ENCODE data around the gene A2M. TPM values are rescaled to one million over a fixed set of nuclear protein-coding genes. Genes with fewer than 3 reads are reported as not detected.

Gene A2M
- total and polyA plus RNA-seq, 2 donors (not counting 3 experiments of a cell fraction or from before 2014, with no cell fraction given), result 11.5 to 16.9 TPM

DNA sequence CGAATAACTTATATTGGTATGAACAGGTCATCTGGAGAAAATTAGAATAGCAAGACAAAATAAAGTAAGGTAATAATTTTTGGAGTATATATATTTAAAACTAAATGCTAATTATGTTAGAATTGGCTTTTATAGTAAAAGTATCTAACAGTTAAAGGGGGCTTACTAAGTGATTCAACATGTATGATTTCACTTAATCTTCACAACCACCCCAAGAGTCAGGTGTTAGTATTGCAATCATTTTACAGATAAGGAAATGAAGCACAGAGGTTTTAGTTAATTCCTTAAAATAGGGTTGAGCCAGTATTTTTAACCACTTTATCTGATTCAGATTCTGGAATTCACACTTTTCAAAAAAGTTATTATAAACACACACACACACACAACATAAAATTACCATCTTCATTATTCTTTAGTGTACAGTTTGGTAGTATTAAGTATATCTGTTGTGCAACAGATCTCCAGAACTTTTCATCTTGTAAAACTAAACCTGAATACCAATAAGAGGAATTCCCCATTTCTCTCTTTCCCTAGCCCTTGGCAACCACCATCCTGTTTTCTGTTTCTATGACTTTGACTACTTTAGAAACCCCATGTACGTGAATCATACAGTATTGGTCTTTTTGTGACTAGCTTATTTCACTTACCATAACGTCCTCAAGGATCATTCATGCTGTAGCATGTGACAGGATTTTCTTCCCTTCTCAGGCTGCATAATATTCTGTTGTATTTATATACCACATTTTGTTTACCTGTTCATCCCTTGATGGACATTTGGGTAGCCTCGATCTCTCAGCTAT lies 12.5 kb downstream of the A2M start:
- POLR2A ChIA-PET, result no interaction called here
- H3K9me3 ChIP-seq (replicated peaks; ENCODE audit: control insufficient read depth, insufficient read depth, low read length), result no peaks in the 10 kb centered on the region
- H3K4me1 ChIP-seq (ENCODE audit: control insufficient read depth, extremely low read depth, insufficient read depth, low read length), result no peaks in the 10 kb centered on the region
- H3K4me3 ChIP-seq (replicated peaks in 1 of 3; ENCODE audit: insufficient read depth in 1 of 3, low read depth in 1 of 3, low read length in 3 of 3), result no peak overlapping the region
- H2AFZ ChIP-seq (ENCODE audit: low read depth, low read length), result no peak overlapping the region
- TF ChIP-seq GATA2 (IDR thresholded peaks at IDR 0.05; ENCODE audit: insufficient read depth, insufficient read length, low read depth, low read length) (no peak), MYC (IDR thresholded peaks at IDR 0.05; ENCODE audit: low read depth, low read length) (no peak), EZH2 (IDR thresholded peaks at IDR 0.05; ENCODE audit: borderline replicate concordance, low read depth, low read length, severe bottlenecking) (no peak), JUN (IDR thresholded peaks at IDR 0.05; ENCODE audit: borderline replicate concordance, insufficient read depth, insufficient read length, low read depth) (no peak)
- TF ChIP-seq, protein P1, sequence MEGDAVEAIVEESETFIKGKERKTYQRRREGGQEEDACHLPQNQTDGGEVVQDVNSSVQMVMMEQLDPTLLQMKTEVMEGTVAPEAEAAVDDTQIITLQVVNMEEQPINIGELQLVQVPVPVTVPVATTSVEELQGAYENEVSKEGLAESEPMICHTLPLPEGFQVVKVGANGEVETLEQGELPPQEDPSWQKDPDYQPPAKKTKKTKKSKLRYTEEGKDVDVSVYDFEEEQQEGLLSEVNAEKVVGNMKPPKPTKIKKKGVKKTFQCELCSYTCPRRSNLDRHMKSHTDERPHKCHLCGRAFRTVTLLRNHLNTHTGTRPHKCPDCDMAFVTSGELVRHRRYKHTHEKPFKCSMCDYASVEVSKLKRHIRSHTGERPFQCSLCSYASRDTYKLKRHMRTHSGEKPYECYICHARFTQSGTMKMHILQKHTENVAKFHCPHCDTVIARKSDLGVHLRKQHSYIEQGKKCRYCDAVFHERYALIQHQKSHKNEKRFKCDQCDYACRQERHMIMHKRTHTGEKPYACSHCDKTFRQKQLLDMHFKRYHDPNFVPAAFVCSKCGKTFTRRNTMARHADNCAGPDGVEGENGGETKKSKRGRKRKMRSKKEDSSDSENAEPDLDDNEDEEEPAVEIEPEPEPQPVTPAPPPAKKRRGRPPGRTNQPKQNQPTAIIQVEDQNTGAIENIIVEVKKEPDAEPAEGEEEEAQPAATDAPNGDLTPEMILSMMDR (IDR thresholded peaks at IDR 0.05; ENCODE audit: extremely low read depth in 1 of 2, insufficient read depth in 1 of 2, low read depth in 1 of 2, low read length in 2 of 2), result no peak
- H3K79me2 ChIP-seq (ENCODE audit: control insufficient read depth, insufficient read depth, low read length), result no peaks in the 10 kb centered on the region
- H3K9me1 ChIP-seq (replicated peaks; ENCODE audit: control insufficient read depth, extremely low read depth, insufficient read depth, low read length), result no peaks in the 10 kb centered on the region
- H3K9ac ChIP-seq (replicated peaks; ENCODE audit: extremely low read depth, insufficient read depth, low read length), result no peak overlapping the region
- H3K36me3 ChIP-seq (ENCODE audit: control insufficient read depth in 2 of 2, extremely low read depth in 1 of 2, insufficient read depth in 2 of 2, low read length in 2 of 2), result no peaks in the 10 kb centered on the region
- no peaks in the 10 kb centered on the region for H4K20me1 ChIP-seq (replicated peaks; ENCODE audit: control insufficient read depth, extremely low read depth, insufficient read depth, low read length)
- CTCF ChIA-PET, result no interaction called here
- FAIRE-seq (no peak), DNase-seq (ENCODE audit: low read depth, low spot score) (no peak)
- dilution Hi-C loops (cut with MboI; ENCODE audit: extremely low pct_ligation_motif_present, low sequenced_read_pairs) (no loop called here), intact Hi-C loops (cut with micrococcal nuclease) (no loop called here)
- no peak overlapping the region for H3K4me2 ChIP-seq (ENCODE audit: insufficient read depth, low read length)
- H3K27me3 ChIP-seq (ENCODE audit: control insufficient read depth in 2 of 2, insufficient read depth in 2 of 2, low read length in 2 of 2), result peaks cover 0 to 3% of the 10 kb centered on the region in 2 experiments
- no peak overlapping the region for H3K27ac ChIP-seq (ENCODE audit: insufficient read depth, low read depth, low read length)
- no TSS peak for BruUV-seq (replicated peaks)
